KMS-11 (cell line): ENCODE data around the gene PIEZO1.

ENCODE experiments used
- H2AFZ ChIP-seq: fragments of 200-600 bp; sonication (generic); 2 replicates; pipeline ENCODE4 v1.6.1; 2016; ENCODE audit warnings: antibody characterized with exemption, mixed run types, low read depth
- H3K27ac ChIP-seq: fragments of 200-600 bp; sonication (generic); 2 replicates; pipeline ENCODE4 v1.6.1; 2016; ENCODE audit warnings: mild to moderate bottlenecking, mixed run types
- H3K27me3 ChIP-seq: fragments of 200-600 bp; sonication (generic); 2 replicates; pipeline ENCODE4 v1.6.1; 2017; ENCODE audit warnings: mild to moderate bottlenecking, low read depth, mixed run types, moderate library complexity; ENCODE audit not compliant: insufficient read depth
- H3K36me3 ChIP-seq: fragments of 200-600 bp; sonication (generic); 2 replicates; pipeline ENCODE4 v1.6.1; 2017; ENCODE audit warnings: mild to moderate bottlenecking, mixed run types; ENCODE audit not compliant: insufficient read depth
- H3K4me1 ChIP-seq: fragments of 200-600 bp; sonication (generic); 2 replicates; pipeline ENCODE4 v1.6.1; 2016; ENCODE audit warnings: mild to moderate bottlenecking, low read depth, mixed run types; ENCODE audit not compliant: poor library complexity, severe bottlenecking
- H3K4me2 ChIP-seq: fragments of 200-600 bp; sonication (generic); 2 replicates; pipeline ENCODE4 v1.7.0; 2016; ENCODE audit warnings: mild to moderate bottlenecking, mixed run types
- H3K4me3 ChIP-seq: fragments of 200-600 bp; sonication (generic); IDR thresholded peaks from 2 replicates; pipeline ENCODE4 v1.6.1; 2017; ENCODE audit warnings: low read depth, low read length, mixed read lengths; ENCODE audit not compliant: insufficient read depth
- H3K79me2 ChIP-seq: fragments of 200-600 bp; sonication (generic); 2 replicates; pipeline ENCODE4 v1.6.1; 2016; ENCODE audit warnings: low read depth, mixed run types; ENCODE audit not compliant: insufficient read depth
- H3K9ac ChIP-seq: fragments of 200-600 bp; sonication (generic); 2 replicates; pipeline ENCODE4 v1.6.1; 2016; ENCODE audit warnings: mild to moderate bottlenecking, mixed run types
- H4K20me1 ChIP-seq: fragments of 200-600 bp; sonication (generic); 2 replicates; pipeline ENCODE4 v1.6.1; 2016; ENCODE audit warnings: mild to moderate bottlenecking, mixed run types; ENCODE audit not compliant: insufficient read depth
- TF ChIP-seq, protein P1 (sequence below): fragments of 200-600 bp; sonication (generic); conservative IDR thresholded peaks from 2 replicates; pipeline ENCODE4 v1.6.1; 2017; ENCODE audit warnings: low read depth, mild to moderate bottlenecking, antibody characterized with exemption, low read length, moderate library complexity, mixed read lengths

Gene PIEZO1

DNA sequence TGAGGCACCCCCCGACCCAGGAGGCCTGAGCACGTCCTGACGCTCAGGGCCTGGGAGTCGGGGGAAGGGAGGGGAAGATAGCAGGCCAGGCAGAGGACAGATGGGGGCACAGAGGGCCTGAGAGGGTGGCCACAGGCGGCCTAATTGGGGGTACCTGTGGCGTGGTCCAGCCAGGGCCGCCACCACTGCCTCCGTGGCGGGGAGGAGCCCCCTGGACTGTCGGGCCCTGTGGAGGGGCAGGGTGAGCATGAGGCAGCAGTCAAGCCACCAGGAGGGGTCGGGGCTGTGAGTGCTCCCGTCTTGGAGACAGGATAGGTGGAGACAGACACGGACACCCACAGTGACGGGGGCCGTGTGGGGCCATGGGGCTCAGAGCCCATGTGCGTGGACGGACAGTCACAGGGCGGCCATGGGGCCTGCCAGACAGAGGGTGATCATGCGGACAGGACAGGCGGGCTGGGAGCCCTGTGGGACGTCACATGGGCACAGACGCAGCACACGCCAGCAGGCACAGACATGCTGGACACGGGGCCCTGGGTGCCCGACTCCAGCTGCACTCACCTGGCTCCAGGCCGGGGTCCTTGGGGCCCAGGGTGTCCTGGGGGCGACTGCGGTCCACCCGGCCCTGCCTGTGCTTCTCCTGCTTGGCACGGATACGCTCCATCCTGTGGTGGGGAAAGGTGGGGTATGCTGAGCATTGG lies 60.0 kb downstream of the PIEZO1 start:
- no peak overlapping the region for H3K27ac ChIP-seq
- no peak overlapping the region for H2AFZ ChIP-seq
- no peaks in the 10 kb centered on the region for H3K79me2 ChIP-seq
- H4K20me1 ChIP-seq: no peaks in the 10 kb centered on the region
- H3K4me3 ChIP-seq: no peak overlapping the region
- H3K36me3 ChIP-seq: no peaks in the 10 kb centered on the region; the same call in 1 of the 2 replicates
- TF ChIP-seq, protein P1, sequence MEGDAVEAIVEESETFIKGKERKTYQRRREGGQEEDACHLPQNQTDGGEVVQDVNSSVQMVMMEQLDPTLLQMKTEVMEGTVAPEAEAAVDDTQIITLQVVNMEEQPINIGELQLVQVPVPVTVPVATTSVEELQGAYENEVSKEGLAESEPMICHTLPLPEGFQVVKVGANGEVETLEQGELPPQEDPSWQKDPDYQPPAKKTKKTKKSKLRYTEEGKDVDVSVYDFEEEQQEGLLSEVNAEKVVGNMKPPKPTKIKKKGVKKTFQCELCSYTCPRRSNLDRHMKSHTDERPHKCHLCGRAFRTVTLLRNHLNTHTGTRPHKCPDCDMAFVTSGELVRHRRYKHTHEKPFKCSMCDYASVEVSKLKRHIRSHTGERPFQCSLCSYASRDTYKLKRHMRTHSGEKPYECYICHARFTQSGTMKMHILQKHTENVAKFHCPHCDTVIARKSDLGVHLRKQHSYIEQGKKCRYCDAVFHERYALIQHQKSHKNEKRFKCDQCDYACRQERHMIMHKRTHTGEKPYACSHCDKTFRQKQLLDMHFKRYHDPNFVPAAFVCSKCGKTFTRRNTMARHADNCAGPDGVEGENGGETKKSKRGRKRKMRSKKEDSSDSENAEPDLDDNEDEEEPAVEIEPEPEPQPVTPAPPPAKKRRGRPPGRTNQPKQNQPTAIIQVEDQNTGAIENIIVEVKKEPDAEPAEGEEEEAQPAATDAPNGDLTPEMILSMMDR: no peak
- H3K4me1 ChIP-seq: no peaks in the 10 kb centered on the region
- no peak overlapping the region for H3K9ac ChIP-seq
- H3K27me3 ChIP-seq: no peaks in the 10 kb centered on the region
- H3K4me2 ChIP-seq: no peak overlapping the region

DNA sequence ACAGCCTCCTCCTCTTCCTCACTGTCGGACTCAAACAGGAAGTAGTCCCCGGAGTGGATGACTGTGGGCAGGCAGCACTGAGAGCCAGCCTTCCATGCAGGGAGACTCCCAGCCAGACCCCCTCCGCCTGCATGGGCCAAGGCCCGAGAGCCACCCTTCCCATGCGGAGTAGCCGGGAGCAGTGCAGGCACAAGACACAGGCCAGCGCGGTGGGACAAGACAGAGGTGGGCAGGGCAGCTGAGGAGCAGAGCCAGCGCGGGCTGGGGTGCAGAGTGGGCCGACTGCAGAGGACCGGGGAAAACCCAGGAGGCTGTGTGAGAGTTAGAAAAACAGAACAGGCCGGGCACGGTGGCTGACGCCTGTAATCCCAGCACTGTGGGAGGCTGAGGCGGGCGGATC lies 61.1 kb downstream of the PIEZO1 start:
- Histone ChIP-seq H3K36me3 (no peaks in the 10 kb centered on the region; the same call in 1 of the 2 replicates), H3K27ac (no peak overlapping the region)
- TF ChIP-seq, protein P1: no peak

DNA sequence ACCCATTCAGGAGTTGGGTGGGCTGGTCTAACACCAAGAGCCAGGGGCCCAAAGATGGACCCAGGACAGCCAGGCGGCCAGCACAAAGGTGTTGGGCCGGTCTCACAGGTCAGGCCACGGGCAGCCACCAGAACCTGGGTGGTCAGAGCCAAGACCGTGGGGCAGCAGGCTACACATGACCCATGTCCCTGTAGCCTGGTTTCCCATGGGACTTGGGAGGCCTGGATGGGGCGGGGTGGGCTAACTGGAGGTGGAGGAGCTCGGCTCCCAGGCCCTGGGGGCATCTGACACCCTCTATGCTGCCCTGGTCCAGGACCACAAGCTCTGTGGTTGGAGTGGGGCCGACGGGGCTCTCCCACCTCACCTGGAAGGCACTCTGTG lies 61.5 kb downstream of the PIEZO1 start:
- Histone ChIP-seq H3K79me2 (no peaks in the 10 kb centered on the region), H3K27me3 (no peaks in the 10 kb centered on the region), H3K4me1 (no peaks in the 10 kb centered on the region), H3K36me3 (no peaks in the 10 kb centered on the region; the same call in 1 of the 2 replicates), H2AFZ (no peak overlapping the region), H4K20me1 (no peaks in the 10 kb centered on the region), H3K4me2 (no peak overlapping the region), H3K27ac (no peak overlapping the region), H3K9ac (no peak overlapping the region), H3K4me3 (no peak overlapping the region)
- TF ChIP-seq, protein P1: no peak

More for the DNA sequence above, 61.1 kb downstream of the PIEZO1 start:
- no peak overlapping the region for H3K4me3 ChIP-seq
- no peaks in the 10 kb centered on the region for H4K20me1 ChIP-seq
- no peaks in the 10 kb centered on the region for H3K4me1 ChIP-seq
- H2AFZ ChIP-seq: no peak overlapping the region
- H3K79me2 ChIP-seq: no peaks in the 10 kb centered on the region
- H3K27me3 ChIP-seq: no peaks in the 10 kb centered on the region
- H3K4me2 ChIP-seq: no peak overlapping the region
- no peak overlapping the region for H3K9ac ChIP-seq

DNA sequence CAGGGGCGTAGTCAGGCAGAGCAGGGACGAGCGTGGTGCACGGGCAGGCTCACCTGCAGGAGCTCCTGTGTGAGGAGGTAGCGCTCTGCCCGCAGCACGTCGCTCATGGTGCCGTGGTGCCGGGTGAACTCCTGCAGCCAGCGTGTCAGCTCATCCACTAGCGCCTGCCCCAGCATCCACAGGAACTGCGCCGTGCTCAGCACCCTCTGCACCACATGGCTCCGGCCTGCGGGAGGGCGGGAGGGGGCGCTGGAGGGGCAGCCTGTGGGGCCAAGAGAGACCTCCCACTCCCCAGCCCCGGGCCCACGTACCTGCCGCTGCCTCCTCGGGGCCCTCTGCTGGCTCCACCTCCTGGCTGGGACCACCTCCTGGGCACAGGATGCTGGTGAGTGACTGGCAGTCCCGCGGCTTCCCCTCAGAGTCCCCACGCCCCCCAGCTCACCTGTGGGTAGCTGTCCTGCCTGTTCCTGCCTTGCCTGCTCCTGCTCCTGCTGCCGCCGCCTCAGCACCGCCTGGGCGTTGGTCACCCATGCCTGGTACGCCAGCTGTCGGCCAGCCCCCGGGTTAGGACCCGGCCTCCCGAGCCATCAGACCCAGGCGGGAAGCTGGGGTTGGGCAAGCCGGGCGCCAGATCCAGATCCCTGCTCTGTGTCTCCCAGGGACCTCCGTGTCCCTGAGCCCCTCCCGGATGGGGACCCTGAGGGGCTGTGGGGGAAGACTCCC lies 62.1 kb downstream of the PIEZO1 start:
- H3K4me2 ChIP-seq: no peak overlapping the region
- no peak overlapping the region for H3K9ac ChIP-seq
- H2AFZ ChIP-seq: no peak overlapping the region
- no peaks in the 10 kb centered on the region for H4K20me1 ChIP-seq
- no peaks in the 10 kb centered on the region for H3K79me2 ChIP-seq
- no peaks in the 10 kb centered on the region for H3K27me3 ChIP-seq
- no peak overlapping the region for H3K27ac ChIP-seq
- H3K4me1 ChIP-seq: no peaks in the 10 kb centered on the region
- TF ChIP-seq, protein P1: no peak
- no peak overlapping the region for H3K4me3 ChIP-seq
- H3K36me3 ChIP-seq: peaks cover 2% of the 10 kb centered on the region; the same call in 1 of the 2 replicates
